ENCODE results near the gene CFAP58. TPM values are rescaled to one million over a fixed set of nuclear protein-coding genes. Genes with fewer than 3 reads are reported as not detected.

The CFAP58 gene
- total RNA-seq, 6 experiments from 2014 or later, result 0.10 to 2.9 (median 0.15) TPM; not detected in 2

DNA sequence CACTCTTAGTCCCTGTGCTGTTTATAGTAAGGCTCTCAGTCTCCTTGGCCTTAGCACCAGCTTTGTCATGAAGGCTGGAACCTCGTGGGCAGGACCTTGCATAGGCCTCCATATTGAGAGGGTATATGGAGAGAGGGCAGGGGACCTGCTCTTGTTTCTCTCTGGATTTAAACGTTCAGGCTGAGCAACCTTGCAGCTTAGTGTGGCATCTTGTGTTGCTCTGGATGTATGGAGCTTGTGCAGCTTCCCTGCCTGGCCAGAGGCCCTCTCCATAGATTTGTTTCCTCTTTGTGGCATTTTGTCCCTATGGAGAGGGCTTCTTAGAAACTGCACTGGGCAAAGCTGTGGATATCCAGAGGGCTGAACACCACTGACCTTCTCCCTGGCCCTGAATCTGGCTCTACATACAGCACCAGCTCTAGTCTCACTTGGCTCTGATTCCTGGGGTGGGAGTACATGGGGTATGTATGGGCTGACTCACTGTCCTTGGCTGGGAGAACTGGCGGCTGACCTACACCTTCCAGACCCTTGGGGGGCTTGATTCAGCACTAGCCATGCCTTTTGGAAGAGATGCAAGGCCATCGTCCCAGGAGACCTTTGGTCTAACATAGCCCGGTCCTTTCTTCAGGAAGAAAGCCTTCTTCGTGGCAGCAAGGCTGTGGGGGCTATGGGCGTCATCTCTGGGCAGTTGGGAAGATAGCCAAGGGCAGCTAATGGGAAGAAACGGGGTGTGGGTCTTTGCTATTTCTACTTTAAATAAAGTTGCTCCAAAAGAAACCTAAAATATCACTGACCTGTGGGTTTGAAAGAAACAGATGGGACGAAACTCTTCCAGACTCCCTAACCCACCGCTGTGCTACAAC, 45.8 kb upstream of the CFAP58 start:
- Histone ChIP-seq H3K36me3 (peaks cover 0 to under 1% (median 0%) of the 10 kb centered on the region in 4 donors), H3K4me3 (no peak overlapping the region), H3K27ac (no peak overlapping the region), H3K27me3 (no peaks in the 10 kb centered on the region), H3K4me1 (peaks cover 0 to 9% (median 2%) of the 10 kb centered on the region in 4 donors), H3K9me3 (no peaks in the 10 kb centered on the region)
- no peak for ATAC-seq
- intact Hi-C loops (cut with DNase I), result loop anchor here (5.0 kb wide), 1 partner anchor 39 kb away; no protein-coding TSS in a partner anchor
- TF ChIP-seq POLR2A (IDR thresholded peaks at IDR 0.05), result no peak
- TF ChIP-seq, protein P1, sequence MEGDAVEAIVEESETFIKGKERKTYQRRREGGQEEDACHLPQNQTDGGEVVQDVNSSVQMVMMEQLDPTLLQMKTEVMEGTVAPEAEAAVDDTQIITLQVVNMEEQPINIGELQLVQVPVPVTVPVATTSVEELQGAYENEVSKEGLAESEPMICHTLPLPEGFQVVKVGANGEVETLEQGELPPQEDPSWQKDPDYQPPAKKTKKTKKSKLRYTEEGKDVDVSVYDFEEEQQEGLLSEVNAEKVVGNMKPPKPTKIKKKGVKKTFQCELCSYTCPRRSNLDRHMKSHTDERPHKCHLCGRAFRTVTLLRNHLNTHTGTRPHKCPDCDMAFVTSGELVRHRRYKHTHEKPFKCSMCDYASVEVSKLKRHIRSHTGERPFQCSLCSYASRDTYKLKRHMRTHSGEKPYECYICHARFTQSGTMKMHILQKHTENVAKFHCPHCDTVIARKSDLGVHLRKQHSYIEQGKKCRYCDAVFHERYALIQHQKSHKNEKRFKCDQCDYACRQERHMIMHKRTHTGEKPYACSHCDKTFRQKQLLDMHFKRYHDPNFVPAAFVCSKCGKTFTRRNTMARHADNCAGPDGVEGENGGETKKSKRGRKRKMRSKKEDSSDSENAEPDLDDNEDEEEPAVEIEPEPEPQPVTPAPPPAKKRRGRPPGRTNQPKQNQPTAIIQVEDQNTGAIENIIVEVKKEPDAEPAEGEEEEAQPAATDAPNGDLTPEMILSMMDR (IDR thresholded peaks at IDR 0.05), result no peak
- 76% methylated on average over 9 of the region's 10 CpGs for WGBS (ENCODE audit: insufficient coverage, low coverage, low lambda C conversion rate, missing lambda C conversion rate)
- no peak for DNase-seq

DNA sequence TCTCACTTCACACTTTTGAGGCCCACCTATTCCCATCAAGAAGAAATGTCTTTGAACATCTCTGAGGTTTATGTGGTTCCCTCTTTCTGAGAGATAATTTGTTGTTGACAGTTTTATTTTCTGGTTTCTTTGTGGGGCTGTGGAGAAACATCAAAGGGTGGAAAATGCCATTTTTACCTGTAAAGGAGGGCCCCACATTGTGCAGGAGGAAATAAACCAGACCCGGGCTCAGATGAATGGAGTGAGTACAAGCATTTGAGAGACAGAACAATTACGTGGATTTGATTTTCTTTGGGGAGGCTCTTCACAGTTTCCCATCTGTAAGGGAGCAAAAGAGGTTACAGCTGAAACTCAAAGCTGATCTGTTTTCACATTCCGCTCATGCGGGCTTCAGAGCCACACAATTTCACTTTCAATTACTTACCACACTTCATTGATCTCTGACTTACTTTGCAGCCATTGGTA, 45.2 kb upstream of the CFAP58 start:
- 83% methylated on average over 4 of the region's 4 CpGs for WGBS (ENCODE audit: insufficient coverage, low coverage, low lambda C conversion rate, missing lambda C conversion rate)
- TF ChIP-seq, protein P1 (IDR thresholded peaks at IDR 0.05), result no peak
- no peak for TF ChIP-seq POLR2A (IDR thresholded peaks at IDR 0.05)
- no peaks in the 10 kb centered on the region for H3K27me3 ChIP-seq
- no peaks in the 10 kb centered on the region for H3K9me3 ChIP-seq
- ATAC-seq (no peak), DNase-seq (no peak)
- peaks cover 0 to 7% (median 0%) of the 10 kb centered on the region in 4 donors for H3K36me3 ChIP-seq
- intact Hi-C loops (cut with DNase I), result loop anchor here (5.0 kb wide), 1 partner anchor 39 kb away; no protein-coding TSS in a partner anchor
- H3K27ac ChIP-seq, result no peak overlapping the region
- no peak overlapping the region for H3K4me3 ChIP-seq
- peaks cover 0 to 9% (median 2%) of the 10 kb centered on the region in 4 donors for H3K4me1 ChIP-seq

DNA sequence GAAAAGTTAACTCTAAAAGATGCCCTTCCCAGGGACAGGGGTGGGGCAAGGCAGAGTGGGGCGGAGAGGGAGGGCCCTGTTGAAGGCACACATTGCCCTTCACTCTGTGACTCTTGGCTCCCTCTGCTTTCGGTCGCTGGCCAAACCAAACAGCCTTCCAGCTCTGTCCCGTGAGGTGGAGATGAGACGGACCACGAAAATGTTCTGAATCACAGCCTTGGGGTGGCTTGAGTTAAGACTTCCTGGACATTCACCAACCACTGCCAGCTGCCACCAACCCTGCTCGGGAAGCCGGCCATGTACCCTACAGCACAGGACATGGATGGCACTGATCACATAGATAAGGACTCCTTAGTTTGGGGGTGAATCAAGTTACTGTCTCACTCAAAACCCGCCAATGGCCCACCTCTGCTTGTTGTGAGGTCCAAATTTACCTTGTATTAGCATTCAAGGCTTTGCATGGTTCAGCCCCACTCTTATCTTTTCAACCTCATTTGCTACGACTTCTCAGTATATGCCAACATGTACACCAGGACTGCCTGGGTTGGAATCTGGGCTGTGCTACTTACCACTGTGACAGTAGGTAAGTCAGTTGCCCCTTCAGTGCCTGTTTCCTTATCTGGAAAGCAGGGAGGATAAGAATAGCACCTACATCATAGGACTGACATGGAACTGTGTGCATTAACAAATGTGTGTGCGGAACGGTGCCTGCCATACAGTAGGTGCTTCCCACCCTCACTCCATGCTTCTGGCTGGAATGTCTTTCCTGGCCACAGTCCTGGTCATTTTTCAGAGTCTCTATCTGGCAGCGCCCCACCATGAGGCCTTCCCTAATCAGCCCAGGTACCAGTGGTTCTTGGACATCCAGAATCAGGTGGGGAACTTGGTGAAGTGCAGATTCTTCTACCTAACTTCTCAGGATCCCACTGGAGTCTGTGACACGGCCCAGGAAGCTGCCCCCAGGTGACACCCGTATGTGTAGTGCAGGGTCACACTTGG, 43.4 kb upstream of the CFAP58 start:
- H3K4me1 ChIP-seq, result peaks cover 0 to 9% (median 2%) of the 10 kb centered on the region in 4 donors

More for the DNA sequence above, 43.4 kb upstream of the CFAP58 start:
- peak; percentile 56 to 75 (median 75) for DNase-seq
- no peaks in the 10 kb centered on the region for H3K9me3 ChIP-seq
- H3K27ac ChIP-seq, result no peak overlapping the region
- H3K4me3 ChIP-seq, result no peak overlapping the region
- 39% methylated on average over 10 of the region's 15 CpGs for WGBS (ENCODE audit: insufficient coverage, low coverage, low lambda C conversion rate, missing lambda C conversion rate)
- ATAC-seq, result peak; percentile 65 to 87 (median 84)
- no peaks in the 10 kb centered on the region for H3K27me3 ChIP-seq
- peaks cover 0 to 18% (median 2%) of the 10 kb centered on the region in 4 donors for H3K36me3 ChIP-seq
- intact Hi-C loops (cut with DNase I), result loop anchor here (5.0 kb wide), 1 partner anchor 37 kb away; no protein-coding TSS in a partner anchor
- no peak for TF ChIP-seq POLR2A (IDR thresholded peaks at IDR 0.05)
- TF ChIP-seq, protein P1 (IDR thresholded peaks at IDR 0.05), result no peak
